Mucosa of gallbladder (tissue), 1 donor: ENCODE measurements around the gene HPSE2. TPM values are rescaled to one million over a fixed set of nuclear protein-coding genes. Genes with fewer than 3 reads are reported as not detected.
A peak's percentile ranks its signal among the peaks of the same experiment; 100 is the strongest.

Experiments
- DNase-seq: peaks from one replicate; pipeline ENCODE4 v3.0.0-alpha.2; 2020; ENCODE audit warnings: low spot score
- total RNA-seq: library from RNA; stranded (reverse); gene quantifications from one replicate; pipeline ENCODE4 v1.2.1, GENCODE V29; 2021
- donor health status: DM: no; HTN: no; CAD: no.

HPSE2 gene
- total RNA-seq, 1 donor from 2014 or later = 12.4 TPM

GRCh38 chr10:98463976-98464754 is 771.5 kb downstream of the HPSE2 start:
- no peak for DNase-seq

- no peak for DNase-seq
Observed at GRCh38 chr10:98463016-98463415, 772.6 kb downstream of the HPSE2 start.

GRCh38 chr10:98461500-98461842 is 774.2 kb downstream of the HPSE2 start:
- no peak for DNase-seq

GRCh38 chr10:98460837-98461499 is 774.7 kb downstream of the HPSE2 start:
- DNase-seq = peak; percentile 69

GRCh38 chr10:98458809-98459784 is 776.6 kb downstream of the HPSE2 start:
- no peak for DNase-seq

- no peak for DNase-seq
Observed at GRCh38 chr10:98457721-98458120, 777.9 kb downstream of the HPSE2 start.

GRCh38 chr10:98456686-98457482 is 778.8 kb downstream of the HPSE2 start:
- no peak for DNase-seq

- no peak for DNase-seq
Observed at GRCh38 chr10:98456043-98456570, 779.5 kb downstream of the HPSE2 start.

- no peak for DNase-seq
Observed at GRCh38 chr10:98453729-98454128, 781.9 kb downstream of the HPSE2 start.

- no peak for DNase-seq
Observed at GRCh38 chr10:98450618-98451017, 785.0 kb downstream of the HPSE2 start.

GRCh38 chr10:98449287-98449686 is 786.4 kb downstream of the HPSE2 start:
- DNase-seq = no peak

- peak; percentile 83 for DNase-seq
Observed at GRCh38 chr10:98446661-98447221, 788.9 kb downstream of the HPSE2 start, which contains the start of gene HPS1. Gene HPS1 (minus strand): TSS chr10:98446935. CDS start chr10:98443240, 3,695 bp downstream.

GRCh38 chr10:98446151-98446660 is 789.4 kb downstream of the HPSE2 start:
- DNase-seq = no peak

GRCh38 chr10:98445200-98445812 is 790.3 kb downstream of the HPSE2 start:
- DNase-seq = no peak

GRCh38 chr10:98444314-98445006 is 791.2 kb downstream of the HPSE2 start:
- no peak for DNase-seq

GRCh38 chr10:98438715-98439114 is 796.9 kb downstream of the HPSE2 start:
- no peak for DNase-seq

- no peak for DNase-seq
Observed at GRCh38 chr10:98436704-98437103, 798.9 kb downstream of the HPSE2 start.

- DNase-seq = no peak
Observed at GRCh38 chr10:98435178-98435577, 800.5 kb downstream of the HPSE2 start.
